ENCODE results near the gene C9orf152.
A peak's percentile ranks its signal among the peaks of the same experiment; 100 is the strongest.

C9orf152 gene

GRCh38 chr9:110160123-110160522 lies 47.8 kb downstream of the C9orf152 start:
- H3K4me3 ChIP-seq (ENCODE audit: low read depth, low read length): no peak overlapping the region
- no peak for TF ChIP-seq CTCF (IDR thresholded peaks at IDR 0.05; ENCODE audit: low read depth, low read length)

- TF ChIP-seq CTCF (IDR thresholded peaks at IDR 0.05; ENCODE audit: low read depth, low read length): no peak
- H3K4me3 ChIP-seq (ENCODE audit: low read depth, low read length): no peak overlapping the region
Observed at GRCh38 chr9:110157823-110158664, 49.9 kb downstream of the C9orf152 start.

GRCh38 chr9:110156902-110157301 lies 51.1 kb downstream of the C9orf152 start:
- no peak for TF ChIP-seq CTCF (IDR thresholded peaks at IDR 0.05; ENCODE audit: low read depth, low read length)
- H3K4me3 ChIP-seq (ENCODE audit: low read depth, low read length): no peak overlapping the region

GRCh38 chr9:110156416-110156815 lies 51.5 kb downstream of the C9orf152 start:
- H3K4me3 ChIP-seq (ENCODE audit: low read depth, low read length): no peak overlapping the region
- TF ChIP-seq CTCF (IDR thresholded peaks at IDR 0.05; ENCODE audit: low read depth, low read length): no peak

GRCh38 chr9:110155751-110156150 lies 52.2 kb downstream of the C9orf152 start:
- no peak overlapping the region for H3K4me3 ChIP-seq (ENCODE audit: low read depth, low read length)
- no peak for TF ChIP-seq CTCF (IDR thresholded peaks at IDR 0.05; ENCODE audit: low read depth, low read length)

GRCh38 chr9:110153431-110153830 lies 54.5 kb downstream of the C9orf152 start:
- no peak overlapping the region for H3K4me3 ChIP-seq (ENCODE audit: low read depth, low read length)
- TF ChIP-seq CTCF (IDR thresholded peaks at IDR 0.05; ENCODE audit: low read depth, low read length): no peak

- peak; percentile 56 for TF ChIP-seq CTCF (IDR thresholded peaks at IDR 0.05; ENCODE audit: low read depth, low read length)
- no peak overlapping the region for H3K4me3 ChIP-seq (ENCODE audit: low read depth, low read length)
Observed at GRCh38 chr9:110152704-110153374, 55.1 kb downstream of the C9orf152 start.

All from WI38 (cell line).